Astrocyte (in vitro differentiated cells and primary cell): ENCODE results near the gene FAM117A. TPM values are rescaled to one million over a fixed set of nuclear protein-coding genes. Genes with fewer than 3 reads are reported as not detected.

Source experiments
- DNase-seq: peaks from one replicate; pipeline ENCODE4 v3.0.0-alpha.2; 2010; ENCODE audit warnings: low read depth
- FAIRE-seq: peaks from 2 replicates; lab custom pipeline; 2011; peaks lifted over from hg19 to GRCh38; lab: Jason Lieb, UNC
- H2AFZ ChIP-seq: 2 replicates; pipeline ENCODE4 v1.6.0; 2012; ENCODE audit warnings: low read depth, low read length, inconsistent platforms
- H3K27ac ChIP-seq: 2 replicates; pipeline ENCODE4 v1.5.1; 2011; ENCODE audit warnings: low read depth, low read length, inconsistent platforms
- H3K27me3 ChIP-seq: 2 replicates; pipeline ENCODE4 v1.6.0; 2011; ENCODE audit warnings: low read length, inconsistent platforms; ENCODE audit not compliant: insufficient read depth
- H3K36me3 ChIP-seq: 2 replicates; pipeline ENCODE4 v1.5.1; 2011; ENCODE audit warnings: low read length, inconsistent platforms; ENCODE audit not compliant: insufficient read depth
- H3K4me1 ChIP-seq: 2 replicates; pipeline ENCODE4 v1.5.1; 2011; ENCODE audit warnings: low read length, inconsistent platforms; ENCODE audit not compliant: insufficient read depth
- H3K4me2 ChIP-seq: 2 replicates; pipeline ENCODE4 v1.6.0; 2012; ENCODE audit warnings: low read length, inconsistent platforms
- H3K4me3 ChIP-seq: 2 replicates; pipeline ENCODE4 v1.5.1; 2011; ENCODE audit warnings: low read depth, mild to moderate bottlenecking, low read length, inconsistent platforms; ENCODE audit not compliant: insufficient read depth
- H3K79me2 ChIP-seq: 2 replicates; pipeline ENCODE4 v1.6.0; 2012; ENCODE audit warnings: mild to moderate bottlenecking, low read length, inconsistent platforms; ENCODE audit not compliant: insufficient read depth
- H3K9ac ChIP-seq: 2 replicates; pipeline ENCODE4 v1.6.0; 2012; ENCODE audit warnings: mild to moderate bottlenecking, low read length, inconsistent platforms
- H3K9me3 ChIP-seq: 2 replicates; pipeline ENCODE4 v1.5.1; 2012; ENCODE audit warnings: low read depth, mild to moderate bottlenecking, low read length, inconsistent platforms; ENCODE audit not compliant: insufficient read depth
- H4K20me1 ChIP-seq: 2 replicates; pipeline ENCODE4 v1.6.0; 2012; ENCODE audit warnings: low read length, inconsistent platforms; ENCODE audit not compliant: insufficient read depth
- H3K27ac Mint-ChIP-seq: one replicate; pipeline ENCODE4 v1.8.0; 2021; ENCODE audit warnings: mild to moderate bottlenecking, mixed read lengths; ENCODE audit not compliant: unreplicated experiment
- H3K27me3 Mint-ChIP-seq: one replicate; pipeline ENCODE4 v1.8.0; 2021; ENCODE audit warnings: low read depth, mixed read lengths; ENCODE audit not compliant: unreplicated experiment
- H3K36me3 Mint-ChIP-seq: one replicate; pipeline ENCODE4 v1.8.0; 2021; ENCODE audit warnings: low read depth, mixed read lengths; ENCODE audit not compliant: unreplicated experiment
- H3K4me1 Mint-ChIP-seq: one replicate; pipeline ENCODE4 v1.8.0; 2021; ENCODE audit warnings: low read depth, mixed read lengths; ENCODE audit not compliant: unreplicated experiment
- H3K4me3 Mint-ChIP-seq: one replicate; pipeline ENCODE4 v1.8.0; 2021; ENCODE audit warnings: mild to moderate bottlenecking, moderate library complexity, mixed read lengths; ENCODE audit not compliant: unreplicated experiment
- H3K9me3 Mint-ChIP-seq: one replicate; pipeline ENCODE4 v1.8.0; 2021; ENCODE audit warnings: mild to moderate bottlenecking, mixed read lengths; ENCODE audit not compliant: unreplicated experiment
- EZH2 ChIP-seq: IDR thresholded peaks from 2 replicates; pipeline ENCODE4 v1.6.1; 2012; ENCODE audit warnings: mild to moderate bottlenecking, low read length, inconsistent platforms; ENCODE audit not compliant: insufficient read depth
- total RNA-seq: library from RNA; stranded (reverse); gene quantifications from 2 replicates; pipeline ENCODE4 v1.2.1, GENCODE V29; 2021
- TF ChIP-seq, protein P1 (sequence below): IDR thresholded peaks from 2 replicates; pipeline ENCODE4 v1.5.1; 2011; ENCODE audit warnings: low read depth, mild to moderate bottlenecking, inconsistent platforms, low read length, moderate library complexity; ENCODE audit not compliant: insufficient read depth

The FAM117A gene
- total RNA-seq, 1 donor from 2014 or later, result 8.0 TPM

DNA sequence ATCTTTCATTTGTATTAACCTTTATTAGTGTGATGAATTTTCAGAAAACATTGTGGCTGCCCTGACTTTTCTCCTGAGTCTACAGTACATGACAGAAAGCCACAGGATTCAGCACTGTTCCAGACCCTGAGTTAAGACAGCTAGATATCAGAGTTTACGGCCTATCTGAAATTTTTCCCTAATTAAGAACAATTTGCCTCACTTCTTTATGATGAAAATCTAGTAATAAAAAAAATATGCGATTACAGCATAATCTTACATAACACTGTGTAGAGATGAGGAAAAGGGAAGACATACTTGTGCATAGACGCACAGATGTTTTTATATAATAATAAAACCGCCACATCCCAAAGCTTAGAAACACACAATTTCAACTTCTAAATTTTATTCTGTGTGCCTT lies 93.3 kb downstream of the FAM117A start:
- H3K4me1 Mint-ChIP-seq, result peaks cover 7% of the 10 kb centered on the region
- no peak overlapping the region for H3K27ac Mint-ChIP-seq
- Histone ChIP-seq H2AFZ (no peak overlapping the region), H3K9me3 (no peaks in the 10 kb centered on the region), H4K20me1 (peaks cover 69% of the 10 kb centered on the region), H3K4me2 (no peak overlapping the region), H3K4me1 (no peaks in the 10 kb centered on the region), H3K9ac (no peak overlapping the region), H3K27ac (no peak overlapping the region), H3K27me3 (no peaks in the 10 kb centered on the region), H3K79me2 (peaks cover 88% of the 10 kb centered on the region), H3K4me3 (no peak overlapping the region), H3K36me3 (no peaks in the 10 kb centered on the region)
- no peak for DNase-seq
- TF ChIP-seq, protein P1, sequence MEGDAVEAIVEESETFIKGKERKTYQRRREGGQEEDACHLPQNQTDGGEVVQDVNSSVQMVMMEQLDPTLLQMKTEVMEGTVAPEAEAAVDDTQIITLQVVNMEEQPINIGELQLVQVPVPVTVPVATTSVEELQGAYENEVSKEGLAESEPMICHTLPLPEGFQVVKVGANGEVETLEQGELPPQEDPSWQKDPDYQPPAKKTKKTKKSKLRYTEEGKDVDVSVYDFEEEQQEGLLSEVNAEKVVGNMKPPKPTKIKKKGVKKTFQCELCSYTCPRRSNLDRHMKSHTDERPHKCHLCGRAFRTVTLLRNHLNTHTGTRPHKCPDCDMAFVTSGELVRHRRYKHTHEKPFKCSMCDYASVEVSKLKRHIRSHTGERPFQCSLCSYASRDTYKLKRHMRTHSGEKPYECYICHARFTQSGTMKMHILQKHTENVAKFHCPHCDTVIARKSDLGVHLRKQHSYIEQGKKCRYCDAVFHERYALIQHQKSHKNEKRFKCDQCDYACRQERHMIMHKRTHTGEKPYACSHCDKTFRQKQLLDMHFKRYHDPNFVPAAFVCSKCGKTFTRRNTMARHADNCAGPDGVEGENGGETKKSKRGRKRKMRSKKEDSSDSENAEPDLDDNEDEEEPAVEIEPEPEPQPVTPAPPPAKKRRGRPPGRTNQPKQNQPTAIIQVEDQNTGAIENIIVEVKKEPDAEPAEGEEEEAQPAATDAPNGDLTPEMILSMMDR, result no peak
- TF ChIP-seq EZH2, result no peak
- H3K27me3 Mint-ChIP-seq, result no peaks in the 10 kb centered on the region
- no peaks in the 10 kb centered on the region for H3K9me3 Mint-ChIP-seq
- no peak for FAIRE-seq
- H3K4me3 Mint-ChIP-seq, result no peak overlapping the region
- peaks cover 3% of the 10 kb centered on the region for H3K36me3 Mint-ChIP-seq

DNA sequence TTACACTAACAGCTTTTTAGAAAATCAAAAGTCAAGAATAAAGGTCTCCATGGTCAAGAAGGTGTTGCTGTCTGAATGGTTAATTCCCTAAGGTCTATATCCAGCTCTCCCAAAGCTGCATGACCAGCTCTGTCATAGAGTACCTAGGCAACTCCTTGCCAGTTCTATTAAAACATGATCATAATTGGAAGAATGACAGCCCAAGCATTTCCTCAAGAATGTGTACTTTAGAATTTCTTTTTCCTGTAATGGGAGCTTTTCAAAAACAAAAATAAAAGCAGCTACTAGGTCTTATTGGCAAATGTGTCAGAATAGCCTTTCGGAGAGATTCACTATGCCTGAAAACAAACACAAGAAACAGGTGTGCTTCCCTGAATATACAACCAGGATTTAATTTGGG lies 93.9 kb downstream of the FAM117A start:
- TF ChIP-seq, protein P1, result no peak
- Histone ChIP-seq H3K27me3 (no peaks in the 10 kb centered on the region), H3K4me1 (no peaks in the 10 kb centered on the region), H3K9ac (no peak overlapping the region), H3K36me3 (no peaks in the 10 kb centered on the region), H4K20me1 (peaks cover 64% of the 10 kb centered on the region), H3K4me3 (no peak overlapping the region), H3K9me3 (no peaks in the 10 kb centered on the region), H2AFZ (no peak overlapping the region), H3K4me2 (no peak overlapping the region), H3K79me2 (peaks cover 84% of the 10 kb centered on the region), H3K27ac (no peak overlapping the region)
- no peak for FAIRE-seq
- Mint-ChIP-seq H3K36me3 (peaks cover 3% of the 10 kb centered on the region), H3K9me3 (no peaks in the 10 kb centered on the region), H3K27ac (no peak overlapping the region), H3K4me1 (peaks cover 4% of the 10 kb centered on the region), H3K4me3 (no peak overlapping the region), H3K27me3 (no peaks in the 10 kb centered on the region)
- no peak for DNase-seq

DNA sequence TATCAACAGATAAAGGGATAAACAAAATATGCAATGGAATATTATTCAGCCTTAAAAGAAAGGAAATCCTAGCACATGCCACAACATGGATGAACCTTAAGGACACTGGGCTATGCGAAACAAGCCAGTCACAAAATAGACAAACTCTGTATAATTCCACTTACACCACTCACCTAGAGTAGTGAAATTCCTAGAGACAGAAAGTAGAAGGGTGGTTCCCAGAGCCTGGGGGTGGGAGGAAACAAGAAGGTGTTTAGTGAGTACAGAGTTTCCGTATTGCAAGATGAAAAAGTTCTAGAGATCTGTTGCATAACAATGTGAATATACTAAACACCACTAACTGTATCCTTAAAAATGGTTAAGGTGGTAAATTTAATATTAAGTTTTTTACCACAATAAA lies 96.1 kb downstream of the FAM117A start:
- no peak for FAIRE-seq
- peaks cover 6% of the 10 kb centered on the region for H3K4me1 Mint-ChIP-seq
- peaks cover 64% of the 10 kb centered on the region for H4K20me1 ChIP-seq

More for the DNA sequence above, 96.1 kb downstream of the FAM117A start:
- no peak overlapping the region for H2AFZ ChIP-seq
- H3K9ac ChIP-seq, result no peak overlapping the region
- DNase-seq, result no peak
- H3K27ac ChIP-seq, result no peak overlapping the region
- peaks cover 2% of the 10 kb centered on the region for H3K36me3 Mint-ChIP-seq
- no peak overlapping the region for H3K4me3 Mint-ChIP-seq
- no peaks in the 10 kb centered on the region for H3K4me1 ChIP-seq
- peaks cover 85% of the 10 kb centered on the region for H3K79me2 ChIP-seq
- H3K27ac Mint-ChIP-seq, result no peak overlapping the region
- no peak for TF ChIP-seq EZH2
- TF ChIP-seq, protein P1, result no peak
- no peak overlapping the region for H3K4me2 ChIP-seq
- no peaks in the 10 kb centered on the region for H3K9me3 Mint-ChIP-seq
- no peaks in the 10 kb centered on the region for H3K9me3 ChIP-seq
- H3K27me3 ChIP-seq, result no peaks in the 10 kb centered on the region
- H3K36me3 ChIP-seq, result no peaks in the 10 kb centered on the region
- no peak overlapping the region for H3K4me3 ChIP-seq
- H3K27me3 Mint-ChIP-seq, result no peaks in the 10 kb centered on the region
